NCI-H226 (cell line): Measurements from ENCODE around the gene RBM10.
"Not testable (repeated sequence)": the region's sequence is repeated elsewhere in the genome, so short reads cannot be mapped to it uniquely, and the experiment has no call there.

Experiments used
- DNase-seq: peaks from one replicate; pipeline ENCODE4 v3.0.0-alpha.2; 2015

RBM10 gene, protein sequence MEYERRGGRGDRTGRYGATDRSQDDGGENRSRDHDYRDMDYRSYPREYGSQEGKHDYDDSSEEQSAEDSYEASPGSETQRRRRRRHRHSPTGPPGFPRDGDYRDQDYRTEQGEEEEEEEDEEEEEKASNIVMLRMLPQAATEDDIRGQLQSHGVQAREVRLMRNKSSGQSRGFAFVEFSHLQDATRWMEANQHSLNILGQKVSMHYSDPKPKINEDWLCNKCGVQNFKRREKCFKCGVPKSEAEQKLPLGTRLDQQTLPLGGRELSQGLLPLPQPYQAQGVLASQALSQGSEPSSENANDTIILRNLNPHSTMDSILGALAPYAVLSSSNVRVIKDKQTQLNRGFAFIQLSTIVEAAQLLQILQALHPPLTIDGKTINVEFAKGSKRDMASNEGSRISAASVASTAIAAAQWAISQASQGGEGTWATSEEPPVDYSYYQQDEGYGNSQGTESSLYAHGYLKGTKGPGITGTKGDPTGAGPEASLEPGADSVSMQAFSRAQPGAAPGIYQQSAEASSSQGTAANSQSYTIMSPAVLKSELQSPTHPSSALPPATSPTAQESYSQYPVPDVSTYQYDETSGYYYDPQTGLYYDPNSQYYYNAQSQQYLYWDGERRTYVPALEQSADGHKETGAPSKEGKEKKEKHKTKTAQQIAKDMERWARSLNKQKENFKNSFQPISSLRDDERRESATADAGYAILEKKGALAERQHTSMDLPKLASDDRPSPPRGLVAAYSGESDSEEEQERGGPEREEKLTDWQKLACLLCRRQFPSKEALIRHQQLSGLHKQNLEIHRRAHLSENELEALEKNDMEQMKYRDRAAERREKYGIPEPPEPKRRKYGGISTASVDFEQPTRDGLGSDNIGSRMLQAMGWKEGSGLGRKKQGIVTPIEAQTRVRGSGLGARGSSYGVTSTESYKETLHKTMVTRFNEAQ

DNA sequence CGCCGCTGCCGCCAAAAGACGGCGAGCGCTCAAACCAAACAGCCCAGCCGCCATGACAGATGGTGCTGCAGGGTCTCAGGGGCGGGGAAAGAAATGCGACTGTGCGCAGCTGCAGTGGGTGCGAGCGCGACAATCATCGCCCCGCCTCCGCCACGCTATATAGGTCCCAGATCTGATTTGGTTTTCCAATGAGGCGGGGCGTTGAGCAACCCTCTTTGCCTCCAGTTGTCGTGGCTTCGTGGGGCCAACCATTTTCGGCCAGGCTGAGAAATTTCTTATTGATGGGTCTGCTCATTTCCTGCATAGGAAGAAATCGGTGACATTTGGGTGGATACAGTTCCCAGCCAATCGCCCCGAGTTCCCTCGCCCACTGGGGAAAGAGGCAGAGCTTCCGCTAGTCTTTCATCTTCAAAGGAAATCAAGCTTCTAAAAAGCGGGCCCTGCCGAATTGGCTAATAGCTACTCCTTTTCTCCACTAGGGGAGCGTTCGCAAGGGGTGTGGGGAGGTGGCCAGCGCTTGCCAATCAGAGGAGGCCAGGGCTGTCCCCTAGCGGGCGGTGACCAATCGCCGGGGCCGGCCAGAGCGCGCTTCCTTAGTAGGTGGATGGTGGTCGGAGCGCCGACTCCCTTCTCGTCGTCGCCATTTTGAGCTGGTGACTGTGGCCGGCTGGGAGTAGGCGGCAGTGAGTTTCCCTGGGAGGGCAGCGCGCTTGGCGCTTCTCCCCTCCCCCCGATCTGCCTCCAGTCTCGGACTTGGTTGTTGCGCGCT, at the start of gene RBM10, which contains the start of gene NDUFB11:
RBM10 (plus strand) TSS at position 596 of the 769 bp plus-strand sequence. CDS start 2,261 bp downstream, outside the sequence.
NDUFB11 (minus strand) TSS at position 77 of the 769 bp plus-strand sequence; CDS start at position 54, 23 bp downstream.
- DNase-seq, result peak; percentile 87

- no peak for DNase-seq
Observed at GRCh38 chrX:47097018-47097417, 48.0 kb upstream of the RBM10 start.

GRCh38 chrX:47098338-47099094, 46.5 kb upstream of the RBM10 start:
- no peak for DNase-seq

- no peak for DNase-seq
Observed at GRCh38 chrX:47101206-47101605, 43.8 kb upstream of the RBM10 start.

DNA sequence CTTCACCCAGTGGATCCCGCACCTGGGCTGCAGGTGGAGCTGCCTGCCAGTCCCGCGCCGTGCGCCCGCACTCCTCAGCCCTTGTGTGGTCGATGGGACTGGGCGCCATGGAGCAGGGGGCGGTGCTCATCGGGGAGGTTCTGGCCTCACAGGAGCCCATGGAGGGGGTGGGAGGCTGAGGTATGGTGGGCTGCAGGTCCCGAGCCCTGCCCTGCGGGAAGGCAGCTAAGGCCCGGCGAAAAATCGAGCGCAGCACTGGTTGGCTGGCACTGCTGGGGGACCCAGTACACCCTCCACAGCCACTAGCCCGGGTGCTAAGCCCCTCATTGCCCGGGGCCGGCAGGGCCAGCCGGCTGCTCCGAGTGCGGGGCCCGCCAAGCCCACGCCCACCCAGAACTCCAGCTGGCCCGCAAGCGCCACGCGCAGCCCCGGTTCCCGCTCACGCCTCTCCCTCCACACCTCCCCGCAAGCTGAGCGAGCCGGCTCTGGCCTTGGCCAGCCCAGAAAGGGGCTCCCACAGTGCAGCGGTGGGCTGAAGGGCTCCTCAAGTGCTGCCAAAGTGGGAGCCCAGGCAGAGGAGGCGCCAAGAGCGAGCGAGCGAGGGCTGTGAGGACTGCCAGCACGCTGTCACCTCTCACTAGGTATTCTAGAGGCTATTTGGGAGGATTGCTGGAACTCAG, 33.9 kb upstream of the RBM10 start:
- not testable (repeated sequence) for DNase-seq

GRCh38 chrX:47112316-47112954, 32.6 kb upstream of the RBM10 start:
- no peak for DNase-seq

DNA sequence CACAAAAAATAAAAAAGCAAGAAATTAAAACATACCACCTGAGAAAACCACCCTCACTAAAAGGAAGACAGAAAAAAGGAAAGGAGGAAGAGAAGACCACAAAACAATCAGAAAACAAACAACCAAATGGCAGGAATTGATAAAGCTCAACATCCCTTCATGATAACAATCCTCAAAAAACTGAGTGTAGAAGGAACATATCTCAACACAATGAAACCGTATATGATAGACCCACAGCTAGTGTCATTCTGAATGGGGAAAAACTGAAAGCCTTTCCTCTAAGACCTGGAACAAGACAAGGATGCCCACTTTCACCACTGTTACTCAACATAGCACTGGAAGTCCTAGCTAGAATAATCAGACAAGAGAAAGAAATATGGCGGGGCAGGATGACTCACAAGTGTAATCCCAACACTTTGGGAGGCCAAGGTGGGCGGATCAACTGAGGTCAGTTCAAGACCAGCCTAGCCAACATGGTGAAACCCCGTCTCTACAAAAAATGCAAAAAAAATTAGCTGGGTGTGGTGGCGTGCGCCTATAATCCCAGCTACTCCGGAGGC, 28.4 kb upstream of the RBM10 start:
- not testable (repeated sequence) for DNase-seq

DNA sequence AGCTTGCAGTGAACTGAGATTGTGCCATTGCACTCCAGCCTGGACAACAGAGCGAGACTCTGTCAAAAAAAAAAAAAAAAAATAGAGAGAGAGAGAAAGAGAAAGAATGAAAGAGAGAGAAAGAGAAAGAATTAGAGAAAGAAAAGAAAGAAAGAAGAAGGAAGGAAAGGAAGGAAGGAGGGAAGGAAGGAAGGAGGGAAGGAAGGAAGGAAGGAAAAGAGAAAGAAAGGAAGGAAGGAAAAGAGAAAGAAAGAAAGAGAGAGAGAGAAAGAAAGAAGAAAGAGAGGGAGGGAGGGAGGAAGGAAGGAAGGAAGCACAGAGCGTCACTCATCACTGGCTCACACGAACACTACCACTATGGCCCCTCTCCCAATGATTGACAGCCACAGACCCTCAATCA, 20.6 kb upstream of the RBM10 start:
- not testable (repeated sequence) for DNase-seq

- peak; percentile 88 for DNase-seq
Observed at GRCh38 chrX:47129157-47129898, 15.7 kb upstream of the RBM10 start.

DNA sequence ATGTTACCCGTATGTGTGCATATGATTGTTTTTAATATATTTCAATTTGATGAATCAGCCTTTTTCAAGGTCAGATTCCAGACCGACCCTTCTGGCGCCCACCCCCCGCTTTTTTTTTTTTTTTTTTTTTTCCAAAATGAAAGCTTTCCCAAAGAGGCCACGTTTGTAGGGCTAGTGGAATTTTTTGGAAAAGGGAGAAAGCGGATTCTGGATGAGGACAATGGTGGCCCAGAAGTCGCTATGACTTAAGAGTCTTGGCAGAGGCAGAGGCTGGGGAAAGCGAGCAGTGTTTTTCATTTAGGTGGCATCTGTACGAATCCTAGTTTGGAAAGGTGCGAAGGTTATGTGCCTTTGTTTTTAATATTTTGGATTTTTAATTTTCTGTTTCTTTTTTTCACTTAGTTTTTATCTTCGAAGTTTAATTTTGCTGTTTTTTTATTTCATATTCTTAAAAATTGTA, 15.1 kb upstream of the RBM10 start:
- DNase-seq, result no peak

- no peak for DNase-seq
Observed at GRCh38 chrX:47133493-47133892, 11.5 kb upstream of the RBM10 start.

- DNase-seq, result peak; percentile 6
Observed at GRCh38 chrX:47135650-47136049, 9.4 kb upstream of the RBM10 start.

GRCh38 chrX:47138171-47138570, 6.8 kb upstream of the RBM10 start:
- DNase-seq, result no peak

- DNase-seq, result peak; percentile 3
Observed at GRCh38 chrX:47143894-47144625, 961 bp upstream of the RBM10 start.

- no peak for DNase-seq
Observed at GRCh38 chrX:47145395-47146120, 537 bp downstream of the RBM10 start.

- no peak for DNase-seq
Observed at GRCh38 chrX:47146121-47146935, 1.3 kb downstream of the RBM10 start.
